ENCODE measurements around the gene MRPS14. TPM values are rescaled to one million over a fixed set of nuclear protein-coding genes. Genes with fewer than 3 reads are reported as not detected.
A peak's percentile ranks its signal among the peaks of the same experiment; 100 is the strongest.

The MRPS14 gene
- polyA plus RNA-seq, 1 of the 3 experiments (the other 2 are of a cell fraction) = 18.2 TPM

GRCh38 chr1:174999216-174999935 is 23.8 kb downstream of the MRPS14 start (continued):
- no peak for TF ChIP-seq SMC3 (IDR thresholded peaks at IDR 0.05; ENCODE audit: low read depth, low read length)
- TF ChIP-seq TEAD4 (IDR thresholded peaks at IDR 0.05; ENCODE audit: borderline replicate concordance, insufficient read depth) = no peak
- TF ChIP-seq TAF1 (IDR thresholded peaks at IDR 0.05; ENCODE audit: borderline replicate concordance, low read depth, low read length) = peak; percentile 82
- TF ChIP-seq POLR2AphosphoS5 (IDR thresholded peaks at IDR 0.05; ENCODE audit: low read depth, low read length) = peak; percentile 94
- TF ChIP-seq GABPA (IDR thresholded peaks at IDR 0.05; ENCODE audit: low read depth) = peak; percentile 98

- H3K9me3 ChIP-seq = no peaks in the 10 kb centered on the region
- ChIA-PET CTCF (interaction anchor here (0.6 to 2.8 kb wide), 23 partner anchors 9 to 826 kb away, joined by 3 to 11 read pairs (median 4); no protein-coding TSS in a partner anchor), POLR2A (interaction anchor here (1.0 to 2.8 kb wide), 8 partner anchors 9 to 1522 kb away, joined by 3 to 54 read pairs (median 6); partner anchors contain the start of gene MRPS14)
- peaks cover 0 to 8% of the 10 kb centered on the region in 2 experiments for H3K36me3 ChIP-seq (replicated peaks in 1 of 2; ENCODE audit: control insufficient read depth in 1 of 2, insufficient read depth in 2 of 2, low read length in 1 of 2)
- H4K20me1 ChIP-seq (ENCODE audit: insufficient read depth) = no peaks in the 10 kb centered on the region
- peak overlapping the region; percentile 85 for H2AFZ ChIP-seq (ENCODE audit: low read depth)
- peak overlapping the region; percentile 92 for H3K9ac ChIP-seq
- peak overlapping the region; percentile 98 to 100 for H3K27ac ChIP-seq (ENCODE audit: low read depth in 2 of 2, low read length in 1 of 2)
- peak overlapping the region; percentile 79 for H3K4me2 ChIP-seq
- H3K4me1 ChIP-seq (ENCODE audit: control insufficient read depth in 1 of 2, insufficient read depth in 2 of 2, low read depth in 1 of 2, low read length in 1 of 2) = peaks cover 0 to 9% of the 10 kb centered on the region in 2 experiments; a peak in 3 of 4 replicates
- H3K27me3 ChIP-seq (ENCODE audit: insufficient read depth) = no peaks in the 10 kb centered on the region
- peak; percentile 48 for DNase-seq
- H3F3A ChIP-seq (replicated peaks; ENCODE audit: insufficient read depth) = peaks cover 4% of the 10 kb centered on the region
- no peaks in the 10 kb centered on the region for H3K9me2 ChIP-seq
- 58% methylated on average over 19 of the region's 19 CpGs for WGBS (ENCODE audit: low lambda C conversion rate)
- peaks cover 37% of the 10 kb centered on the region for H3K79me2 ChIP-seq (ENCODE audit: insufficient read depth)
- H3K4me3 ChIP-seq (ENCODE audit: low read depth in 2 of 2, low read length in 1 of 2) = peak overlapping the region; percentile 91 to 100
- TF ChIP-seq ELF1 (IDR thresholded peaks at IDR 0.05) (no peak), PBX3 (IDR thresholded peaks at IDR 0.05) (no peak), MXI1 (IDR thresholded peaks at IDR 0.05; ENCODE audit: low read depth, low read length) (no peak), SIN3A (IDR thresholded peaks at IDR 0.05; ENCODE audit: borderline replicate concordance, low read depth, low read length) (no peak), RXRA (IDR thresholded peaks at IDR 0.05; ENCODE audit: borderline replicate concordance, low read depth) (no peak), TEAD4 (IDR thresholded peaks at IDR 0.05; ENCODE audit: borderline replicate concordance, insufficient read depth) (no peak), NFIC (IDR thresholded peaks at IDR 0.05; ENCODE audit: borderline replicate concordance) (no peak), RFX5 (IDR thresholded peaks at IDR 0.05; ENCODE audit: low read length) (no peak), YY1 (IDR thresholded peaks at IDR 0.05; ENCODE audit: low read depth) (no peak), NRF1 (IDR thresholded peaks at IDR 0.05; ENCODE audit: low read depth, low read length) (no peak), CHD2 (IDR thresholded peaks at IDR 0.05; ENCODE audit: low read length, partially characterized antibody) (no peak), TCF12 (IDR thresholded peaks at IDR 0.05) (no peak), RCOR1 (IDR thresholded peaks at IDR 0.05; ENCODE audit: low read length) (no peak), GATA2 (CRISPR knock-in tag; IDR thresholded peaks at IDR 0.05) (peak; percentile 54), USF1 (IDR thresholded peaks at IDR 0.05; ENCODE audit: borderline replicate concordance, low read depth) (no peak), TAF1 (IDR thresholded peaks at IDR 0.05; ENCODE audit: borderline replicate concordance, low read depth, low read length) (no peak), RAD21 (IDR thresholded peaks at IDR 0.05; ENCODE audit: low read length) (peak; percentile 68), FOXM1 (IDR thresholded peaks at IDR 0.05; ENCODE audit: low read depth) (no peak), JUND (IDR thresholded peaks at IDR 0.05) (no peak), EZH2phosphoT487 (IDR thresholded peaks at IDR 0.05; ENCODE audit: borderline replicate concordance, low read depth) (no peak), GABPA (IDR thresholded peaks at IDR 0.05; ENCODE audit: low read depth) (no peak)
- TF ChIP-seq, protein P1, sequence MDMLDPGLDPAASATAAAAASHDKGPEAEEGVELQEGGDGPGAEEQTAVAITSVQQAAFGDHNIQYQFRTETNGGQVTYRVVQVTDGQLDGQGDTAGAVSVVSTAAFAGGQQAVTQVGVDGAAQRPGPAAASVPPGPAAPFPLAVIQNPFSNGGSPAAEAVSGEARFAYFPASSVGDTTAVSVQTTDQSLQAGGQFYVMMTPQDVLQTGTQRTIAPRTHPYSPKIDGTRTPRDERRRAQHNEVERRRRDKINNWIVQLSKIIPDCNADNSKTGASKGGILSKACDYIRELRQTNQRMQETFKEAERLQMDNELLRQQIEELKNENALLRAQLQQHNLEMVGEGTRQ (IDR thresholded peaks at IDR 0.05; ENCODE audit: borderline replicate concordance, low read depth, low read length) = no peak
- TF ChIP-seq, protein P2, sequence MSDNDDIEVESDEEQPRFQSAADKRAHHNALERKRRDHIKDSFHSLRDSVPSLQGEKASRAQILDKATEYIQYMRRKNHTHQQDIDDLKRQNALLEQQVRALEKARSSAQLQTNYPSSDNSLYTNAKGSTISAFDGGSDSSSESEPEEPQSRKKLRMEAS (IDR thresholded peaks at IDR 0.05; ENCODE audit: low read depth) = no peak
- TF ChIP-seq, protein P3, sequence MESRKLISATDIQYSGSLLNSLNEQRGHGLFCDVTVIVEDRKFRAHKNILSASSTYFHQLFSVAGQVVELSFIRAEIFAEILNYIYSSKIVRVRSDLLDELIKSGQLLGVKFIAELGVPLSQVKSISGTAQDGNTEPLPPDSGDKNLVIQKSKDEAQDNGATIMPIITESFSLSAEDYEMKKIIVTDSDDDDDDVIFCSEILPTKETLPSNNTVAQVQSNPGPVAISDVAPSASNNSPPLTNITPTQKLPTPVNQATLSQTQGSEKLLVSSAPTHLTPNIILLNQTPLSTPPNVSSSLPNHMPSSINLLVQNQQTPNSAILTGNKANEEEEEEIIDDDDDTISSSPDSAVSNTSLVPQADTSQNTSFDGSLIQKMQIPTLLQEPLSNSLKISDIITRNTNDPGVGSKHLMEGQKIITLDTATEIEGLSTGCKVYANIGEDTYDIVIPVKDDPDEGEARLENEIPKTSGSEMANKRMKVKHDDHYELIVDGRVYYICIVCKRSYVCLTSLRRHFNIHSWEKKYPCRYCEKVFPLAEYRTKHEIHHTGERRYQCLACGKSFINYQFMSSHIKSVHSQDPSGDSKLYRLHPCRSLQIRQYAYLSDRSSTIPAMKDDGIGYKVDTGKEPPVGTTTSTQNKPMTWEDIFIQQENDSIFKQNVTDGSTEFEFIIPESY (IDR thresholded peaks at IDR 0.05; ENCODE audit: borderline replicate concordance, low read depth) = no peak
Measured at GRCh38 chr1:174998569-174999215, 24.5 kb downstream of the MRPS14 start.
